HEK293T (cell line): ENCODE data around the gene COPS2.

Experiments used
- CTCF ChIA-PET: fragments of 350-600 bp; formaldehyde crosslinking; extraction: SDS; loops from one replicate; lab custom pipeline; 2021; ENCODE audit warnings: antibody characterized with exemption, inconsistent platforms; lab: Yijun Ruan, JAX
- POLR2A ChIA-PET: fragments of 350-600 bp; formaldehyde crosslinking; extraction: SDS; loops from one replicate; lab custom pipeline; 2020; ENCODE audit warnings: antibody characterized with exemption, inconsistent platforms; lab: Yijun Ruan, JAX
- DNase-seq: peaks from one replicate; pipeline ENCODE4 v3.0.0; 2012; ENCODE audit warnings: mixed read lengths; ENCODE audit errors: extremely low spot score
- ARNT ChIP-seq: fragments of 450-650 bp; IDR thresholded peaks from 2 replicates; pipeline ENCODE4 v1.6.1; 2017; ENCODE audit warnings: mild to moderate bottlenecking
- BHLHE40 ChIP-seq: fragments of 450-650 bp; IDR thresholded peaks from 2 replicates; pipeline ENCODE4 v1.6.1; 2016; ENCODE audit warnings: mild to moderate bottlenecking, moderate library complexity, borderline replicate concordance
- CTBP1 ChIP-seq: fragments of 450-650 bp; IDR thresholded peaks from 2 replicates; pipeline ENCODE4 v1.6.1; 2016; ENCODE audit warnings: borderline replicate concordance
- ELF4 ChIP-seq: fragments of 450-650 bp; IDR thresholded peaks from 2 replicates; pipeline ENCODE4 v1.6.1; 2017; ENCODE audit warnings: antibody characterized with exemption
- FOXA1 ChIP-seq: fragments of 450-650 bp; IDR thresholded peaks from 2 replicates; pipeline ENCODE4 v1.6.1; 2016; ENCODE audit warnings: mild to moderate bottlenecking
- FOXK2 ChIP-seq: fragments of 450-650 bp; IDR thresholded peaks from 2 replicates; pipeline ENCODE4 v1.6.1; 2016; ENCODE audit warnings: mild to moderate bottlenecking
- FOXM1 ChIP-seq: fragments of 450-650 bp; IDR thresholded peaks from 2 replicates; pipeline ENCODE4 v1.6.1; 2017; ENCODE audit warnings: mild to moderate bottlenecking, borderline replicate concordance
- HDGF ChIP-seq: fragments of 450-650 bp; IDR thresholded peaks from 2 replicates; pipeline ENCODE4 v1.6.1; 2017; ENCODE audit warnings: antibody characterized with exemption, borderline replicate concordance
- L3MBTL2 ChIP-seq: fragments of 450-650 bp; conservative IDR thresholded peaks from 2 replicates; pipeline ENCODE4 v1.6.1; 2016; ENCODE audit warnings: mild to moderate bottlenecking
- LEF1 ChIP-seq: fragments of 450-650 bp; IDR thresholded peaks from 2 replicates; pipeline ENCODE4 v1.6.1; 2017; ENCODE audit warnings: mild to moderate bottlenecking, borderline replicate concordance
- NFRKB ChIP-seq: fragments of 450-650 bp; IDR thresholded peaks from 2 replicates; pipeline ENCODE4 v1.6.1; 2016; ENCODE audit warnings: mild to moderate bottlenecking, moderate library complexity
- PKNOX1 ChIP-seq: fragments of 450-650 bp; IDR thresholded peaks from 2 replicates; pipeline ENCODE4 v1.6.1; 2016
- SP1 ChIP-seq: fragments of 450-650 bp; IDR thresholded peaks from 2 replicates; pipeline ENCODE4 v1.6.1; 2017
- SUZ12 ChIP-seq: fragments of 450-650 bp; IDR thresholded peaks from 2 replicates; pipeline ENCODE4 v1.6.1; 2016; ENCODE audit warnings: mild to moderate bottlenecking
- TARDBP ChIP-seq: fragments of 450-650 bp; IDR thresholded peaks from 2 replicates; pipeline ENCODE4 v1.6.1; 2016
- ZNF384 ChIP-seq: fragments of 450-650 bp; IDR thresholded peaks from 2 replicates; pipeline ENCODE4 v1.6.1; 2016

The COPS2 gene

GRCh38 chr15:49152552-49153312 lies 2.7 kb downstream of the COPS2 start:
- POLR2A ChIA-PET, result no interaction called here

GRCh38 chr15:49151831-49152230 lies 3.6 kb downstream of the COPS2 start:
- POLR2A ChIA-PET, result no interaction called here
- DNase-seq, result no peak
- no peak for TF ChIP-seq NFRKB
- no peak for TF ChIP-seq ZNF384
- no peak for TF ChIP-seq L3MBTL2
- TF ChIP-seq LEF1, result no peak
- TF ChIP-seq ELF4, result no peak
- TF ChIP-seq SUZ12, result no peak
- CTCF ChIA-PET, result no interaction called here

More at GRCh38 chr15:49152552-49153312, 2.7 kb downstream of the COPS2 start:
- DNase-seq, result no peak
- TF ChIP-seq CTBP1 (no peak), SP1 (no peak), SUZ12 (no peak), FOXM1 (no peak), TARDBP (no peak), FOXA1 (no peak), L3MBTL2 (no peak), NFRKB (no peak), ARNT (no peak), ZNF384 (no peak), PKNOX1 (no peak), BHLHE40 (no peak), FOXK2 (no peak), HDGF (no peak)
- CTCF ChIA-PET, result no interaction called here

GRCh38 chr15:49148727-49149126 lies 6.7 kb downstream of the COPS2 start:
- ChIA-PET POLR2A (no interaction called here), CTCF (interaction anchor here (2.2 kb wide), 1 partner anchor 77 kb away, joined by 5 read pairs; no protein-coding TSS in a partner anchor)
- TF ChIP-seq FOXK2, result no peak
- TF ChIP-seq ARNT, result no peak
- no peak for TF ChIP-seq ZNF384
- no peak for TF ChIP-seq FOXA1
- no peak for DNase-seq

GRCh38 chr15:49148298-49148697 lies 7.1 kb downstream of the COPS2 start:
- ChIA-PET CTCF (interaction anchor here (2.2 kb wide), 1 partner anchor 77 kb away, joined by 5 read pairs; no protein-coding TSS in a partner anchor), POLR2A (no interaction called here)
- TF ChIP-seq L3MBTL2 (no peak), FOXA1 (no peak), SUZ12 (no peak), TARDBP (no peak), CTBP1 (no peak), NFRKB (no peak), HDGF (no peak), PKNOX1 (no peak), ELF4 (no peak), FOXK2 (no peak), ARNT (no peak), ZNF384 (no peak), LEF1 (no peak), BHLHE40 (no peak), FOXM1 (no peak), SP1 (no peak)
- no peak for DNase-seq

- ChIA-PET POLR2A (no interaction called here), CTCF (interaction anchor here (0.7 kb wide), 1 partner anchor 245 kb away, joined by 3 read pairs; no protein-coding TSS in a partner anchor)
- peak; percentile 79 for TF ChIP-seq PKNOX1
- no peak for TF ChIP-seq TARDBP
- peak; percentile 17 for DNase-seq
Measured at GRCh38 chr15:49145651-49146609, 9.5 kb downstream of the COPS2 start.

- DNase-seq, result no peak
- ChIA-PET CTCF (no interaction called here), POLR2A (no interaction called here)
- TF ChIP-seq FOXA1 (no peak), ZNF384 (no peak), FOXK2 (no peak), BHLHE40 (no peak), FOXM1 (no peak), ELF4 (no peak), PKNOX1 (no peak), L3MBTL2 (no peak), HDGF (no peak), SP1 (no peak), ARNT (no peak), SUZ12 (no peak), TARDBP (no peak), NFRKB (no peak), LEF1 (no peak)
Measured at GRCh38 chr15:49137861-49138260, 17.5 kb downstream of the COPS2 start.
